ENCODE measurements around the gene TPT1. TPM values are rescaled to one million over a fixed set of nuclear protein-coding genes. Genes with fewer than 3 reads are reported as not detected.

Gene TPT1
- total RNA-seq, 6 experiments from 2014 or later: 2,421 to 2,688 (median 2,563) TPM

GRCh38 chr13:45331123-45331619 is 9.8 kb downstream of the TPT1 start:
- peaks cover 11% of the 10 kb centered on the region for H3K27me3 Mint-ChIP-seq (ENCODE audit: insufficient read depth)
- H3K4me1 Mint-ChIP-seq (ENCODE audit: low read depth): peaks cover 93% of the 10 kb centered on the region
- no peaks in the 10 kb centered on the region; the same call in 1 of the 2 replicates for H3K9me3 Mint-ChIP-seq
- H3K36me3 Mint-ChIP-seq (ENCODE audit: low read depth): peaks cover 21% of the 10 kb centered on the region
- DNase-seq: no peak
- peak overlapping the region; percentile 56 for H3K27ac Mint-ChIP-seq
- H3K4me3 Mint-ChIP-seq: no peak overlapping the region
- TF ChIP-seq CTCF (IDR thresholded peaks at IDR 0.05): no peak

- peak overlapping the region; percentile 54; the same call in 1 of the 2 replicates for H3K4me3 Mint-ChIP-seq
- no peak for TF ChIP-seq CTCF (IDR thresholded peaks at IDR 0.05)
- DNase-seq: peak; percentile 59
- H3K27ac Mint-ChIP-seq: peak overlapping the region; percentile 75
- H3K9me3 Mint-ChIP-seq: no peaks in the 10 kb centered on the region
- H3K4me1 Mint-ChIP-seq (ENCODE audit: low read depth): peaks cover 83% of the 10 kb centered on the region
- H3K27me3 Mint-ChIP-seq (ENCODE audit: insufficient read depth): peaks cover 6% of the 10 kb centered on the region
- H3K36me3 Mint-ChIP-seq (ENCODE audit: low read depth): no peaks in the 10 kb centered on the region
Observed at GRCh38 chr13:45328661-45329111, 12.3 kb downstream of the TPT1 start.

GRCh38 chr13:45327253-45327955 is 13.6 kb downstream of the TPT1 start:
- Mint-ChIP-seq H3K9me3 (no peaks in the 10 kb centered on the region), H3K27me3 (ENCODE audit: insufficient read depth) (peaks cover 4% of the 10 kb centered on the region), H3K36me3 (ENCODE audit: low read depth) (no peaks in the 10 kb centered on the region), H3K4me3 (no peak overlapping the region), H3K4me1 (ENCODE audit: low read depth) (peaks cover 70% of the 10 kb centered on the region), H3K27ac (peak overlapping the region; percentile 55)
- no peak for DNase-seq
- no peak; the same call in 1 of the 2 replicates for TF ChIP-seq CTCF (IDR thresholded peaks at IDR 0.05)

GRCh38 chr13:45325806-45326205 is 15.2 kb downstream of the TPT1 start:
- H3K27me3 Mint-ChIP-seq (ENCODE audit: insufficient read depth): peaks cover 4% of the 10 kb centered on the region
- peak overlapping the region; percentile 60 for H3K4me3 Mint-ChIP-seq
- H3K4me1 Mint-ChIP-seq (ENCODE audit: low read depth): peaks cover 54% of the 10 kb centered on the region
- peak; percentile 84 for DNase-seq
- H3K27ac Mint-ChIP-seq: peak overlapping the region; percentile 94
- TF ChIP-seq CTCF (IDR thresholded peaks at IDR 0.05): no peak
- no peaks in the 10 kb centered on the region for H3K36me3 Mint-ChIP-seq (ENCODE audit: low read depth)
- H3K9me3 Mint-ChIP-seq: no peaks in the 10 kb centered on the region

- H3K36me3 Mint-ChIP-seq (ENCODE audit: low read depth): no peaks in the 10 kb centered on the region
- TF ChIP-seq CTCF (IDR thresholded peaks at IDR 0.05): no peak
- H3K9me3 Mint-ChIP-seq: no peaks in the 10 kb centered on the region
- no peak overlapping the region for H3K4me3 Mint-ChIP-seq
- no peak overlapping the region for H3K27ac Mint-ChIP-seq
- DNase-seq: no peak
- H3K27me3 Mint-ChIP-seq (ENCODE audit: insufficient read depth): peaks cover 1% of the 10 kb centered on the region
- H3K4me1 Mint-ChIP-seq (ENCODE audit: low read depth): peaks cover 28% of the 10 kb centered on the region
Observed at GRCh38 chr13:45320876-45321629, 19.9 kb downstream of the TPT1 start.
